ENCODE data around the gene KREMEN1. TPM values are rescaled to one million over a fixed set of nuclear protein-coding genes. Genes with fewer than 3 reads are reported as not detected.

Gene KREMEN1
- total RNA-seq, 1 experiment from 2014 or later: 31.9 TPM

- BruUV-seq (replicated peaks): no TSS peak
- Histone ChIP-seq H3K4me2 (ENCODE audit: low read length) (no peak overlapping the region), H3K79me2 (ENCODE audit: insufficient read depth, low read length) (no peaks in the 10 kb centered on the region), H3K9me2 (ENCODE audit: insufficient read depth) (no peaks in the 10 kb centered on the region), H3K4me1 (ENCODE audit: control insufficient read depth in 1 of 2, insufficient read depth in 2 of 2, low read length in 2 of 2) (peaks cover 4 to 18% of the 10 kb centered on the region in 2 experiments; a peak in 3 of 4 replicates), H3K9me3 (ENCODE audit: control insufficient read depth in 1 of 2, insufficient read depth in 1 of 2, low read depth in 1 of 2, low read length in 2 of 2) (no peaks in the 10 kb centered on the region), H2AFZ (ENCODE audit: low read depth, low read length, poor library complexity, severe bottlenecking) (no peak overlapping the region), H4K20me1 (ENCODE audit: insufficient read depth) (no peaks in the 10 kb centered on the region), H3K4me3 (replicated peaks in 1 of 2; ENCODE audit: low read depth in 1 of 2, low read length in 2 of 2) (no peak overlapping the region), H3K27ac (ENCODE audit: low read depth, low read length) (no peak overlapping the region), H3K36me3 (ENCODE audit: control insufficient read depth in 1 of 2, insufficient read depth in 2 of 2, low read length in 2 of 2) (no peaks in the 10 kb centered on the region), H3K27me3 (ENCODE audit: insufficient read depth, low read length) (no peaks in the 10 kb centered on the region), H3K9ac (ENCODE audit: low read length) (no peak overlapping the region)
- ChIA-PET POLR2A (no interaction called here), RAD21 (ENCODE audit: low non-redundant PET in 1 of 2, low total read pairs in 2 of 2, uncharacterized antibody in 2 of 2, unreplicated experiment in 2 of 2) (interaction anchor here in 1 of 2 experiments (0.7 kb wide), 1 partner anchor 151 kb away, joined by 3 read pairs; no protein-coding TSS in a partner anchor), CTCF (no interaction called here)
- no peak for DNase-seq (ENCODE audit: low read depth, low spot score)
- TF ChIP-seq JUND (IDR thresholded peaks at IDR 0.05) (no peak), FOSL1 (IDR thresholded peaks at IDR 0.05; ENCODE audit: low read depth) (no peak), SIN3A (IDR thresholded peaks at IDR 0.05; ENCODE audit: low read depth) (no peak), EZH2 (IDR thresholded peaks at IDR 0.05) (no peak), YY1 (IDR thresholded peaks at IDR 0.05; ENCODE audit: extremely low read depth, insufficient replicate concordance, low read depth, low read length) (no peak)
- intact Hi-C loops (cut with micrococcal nuclease): loop anchor here (5.0 kb wide), 1 partner anchor 148 kb away; no protein-coding TSS in a partner anchor
- ATAC-seq: no peak
These were observed 136.7 kb downstream of the KREMEN1 start for GRCh38 chr22:29209624-29209929.

GRCh38 chr22:29211066-29211465 is 138.2 kb downstream of the KREMEN1 start:
- H3K27me3 ChIP-seq (ENCODE audit: insufficient read depth, low read length): no peaks in the 10 kb centered on the region
- BruUV-seq (replicated peaks): no TSS peak
- DNase-seq (ENCODE audit: low read depth, low spot score): no peak
- no peak overlapping the region for H3K27ac ChIP-seq (ENCODE audit: low read depth, low read length)
- ATAC-seq: no peak
- RAD21 ChIA-PET (ENCODE audit: low non-redundant PET in 1 of 2, low total read pairs in 2 of 2, uncharacterized antibody in 2 of 2, unreplicated experiment in 2 of 2): no interaction called here
- no peak overlapping the region for H3K4me2 ChIP-seq (ENCODE audit: low read length)
- no peaks in the 10 kb centered on the region for H4K20me1 ChIP-seq (ENCODE audit: insufficient read depth)
- H3K9ac ChIP-seq (ENCODE audit: low read length): no peak overlapping the region
- H3K79me2 ChIP-seq (ENCODE audit: insufficient read depth, low read length): no peaks in the 10 kb centered on the region
- TF ChIP-seq ATF3 (IDR thresholded peaks at IDR 0.05): no peak
- no peak for TF ChIP-seq ZFX (IDR thresholded peaks at IDR 0.05)
- no peak for TF ChIP-seq TCF7L2 (IDR thresholded peaks at IDR 0.05; ENCODE audit: borderline replicate concordance, extremely low read depth, insufficient read depth, insufficient read length)
- TF ChIP-seq ELF1 (IDR thresholded peaks at IDR 0.05; ENCODE audit: borderline replicate concordance, low read depth): no peak
- TF ChIP-seq CTCF (IDR thresholded peaks at IDR 0.05 in 2 of 3, conservative IDR thresholded peaks at IDR 0.05 in 1 of 3; ENCODE audit: borderline replicate concordance in 1 of 3, insufficient read depth in 1 of 3, low read depth in 2 of 3, low read length in 2 of 3): no peak
- no peak for TF ChIP-seq CEBPB (IDR thresholded peaks at IDR 0.05; ENCODE audit: low read depth)
- TF ChIP-seq JUND (IDR thresholded peaks at IDR 0.05): no peak
- no peak for TF ChIP-seq ZNF274 (IDR thresholded peaks at IDR 0.05; ENCODE audit: low read depth, low read length)
- TF ChIP-seq EZH2phosphoT487 (IDR thresholded peaks at IDR 0.05; ENCODE audit: borderline replicate concordance): no peak
- TF ChIP-seq SP1 (IDR thresholded peaks at IDR 0.05; ENCODE audit: low read depth): no peak
- no peak for TF ChIP-seq CBX3 (IDR thresholded peaks at IDR 0.05; ENCODE audit: low read depth)
- TF ChIP-seq RAD21 (IDR thresholded peaks at IDR 0.05; ENCODE audit: low read depth): no peak
- TF ChIP-seq POLR2A (IDR thresholded peaks at IDR 0.05; ENCODE audit: borderline replicate concordance, extremely low read depth, insufficient read depth, insufficient read length): no peak
- no peak for TF ChIP-seq YY1 (IDR thresholded peaks at IDR 0.05; ENCODE audit: extremely low read depth, insufficient replicate concordance, low read depth, low read length)
- no peak for TF ChIP-seq EZH2 (IDR thresholded peaks at IDR 0.05)
- no peaks in the 10 kb centered on the region for H3K9me3 ChIP-seq (ENCODE audit: control insufficient read depth in 1 of 2, insufficient read depth in 1 of 2, low read depth in 1 of 2, low read length in 2 of 2)
- H3K4me3 ChIP-seq (replicated peaks in 1 of 2; ENCODE audit: low read depth in 1 of 2, low read length in 2 of 2): no peak overlapping the region
- peaks cover 4 to 10% of the 10 kb centered on the region in 2 experiments; a peak in 2 of 4 replicates for H3K4me1 ChIP-seq (ENCODE audit: control insufficient read depth in 1 of 2, insufficient read depth in 2 of 2, low read length in 2 of 2)
- intact Hi-C loops (cut with micrococcal nuclease): no loop called here
- H3K9me2 ChIP-seq (ENCODE audit: insufficient read depth): no peaks in the 10 kb centered on the region
- no peak overlapping the region for H2AFZ ChIP-seq (ENCODE audit: low read depth, low read length, poor library complexity, severe bottlenecking)
- CTCF ChIA-PET: no interaction called here
- H3K36me3 ChIP-seq (ENCODE audit: control insufficient read depth in 1 of 2, insufficient read depth in 2 of 2, low read length in 2 of 2): no peaks in the 10 kb centered on the region
- POLR2A ChIA-PET: no interaction called here
